ENCODE data around the gene SERINC3. TPM values are rescaled to one million over a fixed set of nuclear protein-coding genes. Genes with fewer than 3 reads are reported as not detected.

SERINC3 gene
- total and polyA plus RNA-seq, 2 experiments from 2014 or later, result 80.0 to 128 TPM

- Histone ChIP-seq H3K9me2 (replicated peaks; ENCODE audit: insufficient read depth) (no peaks in the 10 kb centered on the region), H3K27me3 (no peaks in the 10 kb centered on the region), H4K20me1 (ENCODE audit: insufficient read depth, poor library complexity, severe bottlenecking) (no peaks in the 10 kb centered on the region), H3K36me3 (replicated peaks; ENCODE audit: insufficient read depth, low read depth) (peaks cover 5% of the 10 kb centered on the region), H2AFZ (no peak overlapping the region), H3K79me2 (peaks cover 14% of the 10 kb centered on the region), H3K4me3 (no peak overlapping the region), H3K9me3 (ENCODE audit: low read depth) (no peaks in the 10 kb centered on the region), H3K4me2 (no peak overlapping the region), H3K27ac (no peak overlapping the region), H3K4me1 (ENCODE audit: insufficient read depth) (no peaks in the 10 kb centered on the region)
- no peak for DNase-seq (ENCODE audit: low spot score)
- WGBS (ENCODE audit: low lambda C conversion rate, missing lambda C conversion rate), result 95% methylated on average over 5 of the region's 5 CpGs
- TF ChIP-seq EZH2phosphoT487 (IDR thresholded peaks at IDR 0.05; ENCODE audit: low read depth, severe bottlenecking, unreplicated experiment) (no peak), EZH2 (IDR thresholded peaks at IDR 0.05; ENCODE audit: borderline replicate concordance) (no peak), CTCF (IDR thresholded peaks at IDR 0.05; ENCODE audit: poor library complexity) (no peak)
Measured at GRCh38 chr20:44501448-44501847, 20.4 kb downstream of the SERINC3 start.

DNA sequence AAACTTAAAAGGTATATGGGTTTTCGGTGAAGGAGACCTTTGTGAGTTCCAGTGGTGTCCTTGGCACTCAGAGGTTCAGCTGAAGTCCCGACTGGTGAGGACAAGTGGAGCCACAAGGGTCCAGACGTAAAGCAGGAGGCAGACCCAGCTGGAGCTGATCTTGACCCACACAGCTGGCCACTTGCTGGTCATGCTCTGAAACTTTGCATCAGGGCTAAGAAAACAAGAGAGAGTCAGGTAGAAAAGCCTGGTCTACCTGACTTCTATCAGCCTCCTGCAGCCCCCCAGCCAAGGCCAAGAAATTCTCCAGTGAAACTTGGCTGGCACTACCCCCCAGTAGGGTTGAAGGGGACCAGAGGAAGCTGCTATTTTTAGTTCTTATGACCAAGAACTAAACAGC, 21.6 kb downstream of the SERINC3 start:
- Histone ChIP-seq H3K27me3 (no peaks in the 10 kb centered on the region), H3K36me3 (replicated peaks; ENCODE audit: insufficient read depth, low read depth) (peaks cover 5% of the 10 kb centered on the region), H2AFZ (no peak overlapping the region), H3K4me1 (ENCODE audit: insufficient read depth) (no peaks in the 10 kb centered on the region), H3K27ac (no peak overlapping the region), H3K9me3 (ENCODE audit: low read depth) (no peaks in the 10 kb centered on the region), H3K9me2 (replicated peaks; ENCODE audit: insufficient read depth) (no peaks in the 10 kb centered on the region), H3K79me2 (peaks cover 10% of the 10 kb centered on the region), H4K20me1 (ENCODE audit: insufficient read depth, poor library complexity, severe bottlenecking) (no peaks in the 10 kb centered on the region), H3K4me3 (no peak overlapping the region), H3K4me2 (no peak overlapping the region)
- TF ChIP-seq EZH2phosphoT487 (IDR thresholded peaks at IDR 0.05; ENCODE audit: low read depth, severe bottlenecking, unreplicated experiment) (no peak), CTCF (IDR thresholded peaks at IDR 0.05; ENCODE audit: poor library complexity) (no peak), EZH2 (IDR thresholded peaks at IDR 0.05; ENCODE audit: borderline replicate concordance) (no peak)
- 96% methylated on average over 3 of the region's 3 CpGs for WGBS (ENCODE audit: low lambda C conversion rate, missing lambda C conversion rate)
- DNase-seq (ENCODE audit: low spot score), result no peak

GRCh38 chr20:44497761-44498160, 24.1 kb downstream of the SERINC3 start:
- TF ChIP-seq EZH2 (IDR thresholded peaks at IDR 0.05; ENCODE audit: borderline replicate concordance) (no peak), EZH2phosphoT487 (IDR thresholded peaks at IDR 0.05; ENCODE audit: low read depth, severe bottlenecking, unreplicated experiment) (no peak)
- no peak overlapping the region for H2AFZ ChIP-seq
- H4K20me1 ChIP-seq (ENCODE audit: insufficient read depth, poor library complexity, severe bottlenecking), result no peaks in the 10 kb centered on the region
- no peaks in the 10 kb centered on the region for H3K27me3 ChIP-seq
- H3K79me2 ChIP-seq, result peaks cover 10% of the 10 kb centered on the region
- H3K9me3 ChIP-seq (ENCODE audit: low read depth), result no peaks in the 10 kb centered on the region
- H3K4me3 ChIP-seq, result no peak overlapping the region
- H3K27ac ChIP-seq, result peak overlapping the region; percentile 44
- no peaks in the 10 kb centered on the region for H3K9me2 ChIP-seq (replicated peaks; ENCODE audit: insufficient read depth)
- peaks cover 5% of the 10 kb centered on the region for H3K36me3 ChIP-seq (replicated peaks; ENCODE audit: insufficient read depth, low read depth)
- no peak for DNase-seq (ENCODE audit: low spot score)
- no peak overlapping the region for H3K4me2 ChIP-seq
- H3K4me1 ChIP-seq (ENCODE audit: insufficient read depth), result no peaks in the 10 kb centered on the region
- WGBS (ENCODE audit: low lambda C conversion rate, missing lambda C conversion rate), result 74% methylated on average over 3 of the region's 3 CpGs

GRCh38 chr20:44496976-44497375, 24.9 kb downstream of the SERINC3 start:
- DNase-seq (ENCODE audit: low spot score), result no peak
- Histone ChIP-seq H3K27ac (peak overlapping the region; percentile 87), H3K4me1 (ENCODE audit: insufficient read depth) (no peaks in the 10 kb centered on the region), H3K9me2 (replicated peaks; ENCODE audit: insufficient read depth) (no peaks in the 10 kb centered on the region), H2AFZ (no peak overlapping the region), H3K27me3 (no peaks in the 10 kb centered on the region), H3K36me3 (replicated peaks; ENCODE audit: insufficient read depth, low read depth) (peaks cover 3% of the 10 kb centered on the region), H3K79me2 (peaks cover 10% of the 10 kb centered on the region), H3K9me3 (ENCODE audit: low read depth) (no peaks in the 10 kb centered on the region), H4K20me1 (ENCODE audit: insufficient read depth, poor library complexity, severe bottlenecking) (no peaks in the 10 kb centered on the region), H3K4me3 (no peak overlapping the region), H3K4me2 (no peak overlapping the region)
- no peak for TF ChIP-seq EZH2phosphoT487 (IDR thresholded peaks at IDR 0.05; ENCODE audit: low read depth, severe bottlenecking, unreplicated experiment)
- no peak for TF ChIP-seq CTCF (IDR thresholded peaks at IDR 0.05; ENCODE audit: poor library complexity)
- no peak for TF ChIP-seq EZH2 (IDR thresholded peaks at IDR 0.05; ENCODE audit: borderline replicate concordance)
- WGBS (ENCODE audit: low lambda C conversion rate, missing lambda C conversion rate), result 70% methylated on average over 3 of the region's 3 CpGs
